GM18526 (cell line): ENCODE data around the gene WNT7A.

ENCODE experiments used
- POLR2A ChIP-seq: IDR thresholded peaks from 3 replicates; pipeline ENCODE4 v1.6.1; 2011; ENCODE audit not compliant: insufficient read length; ENCODE audit errors: extremely low read depth

WNT7A gene

DNA sequence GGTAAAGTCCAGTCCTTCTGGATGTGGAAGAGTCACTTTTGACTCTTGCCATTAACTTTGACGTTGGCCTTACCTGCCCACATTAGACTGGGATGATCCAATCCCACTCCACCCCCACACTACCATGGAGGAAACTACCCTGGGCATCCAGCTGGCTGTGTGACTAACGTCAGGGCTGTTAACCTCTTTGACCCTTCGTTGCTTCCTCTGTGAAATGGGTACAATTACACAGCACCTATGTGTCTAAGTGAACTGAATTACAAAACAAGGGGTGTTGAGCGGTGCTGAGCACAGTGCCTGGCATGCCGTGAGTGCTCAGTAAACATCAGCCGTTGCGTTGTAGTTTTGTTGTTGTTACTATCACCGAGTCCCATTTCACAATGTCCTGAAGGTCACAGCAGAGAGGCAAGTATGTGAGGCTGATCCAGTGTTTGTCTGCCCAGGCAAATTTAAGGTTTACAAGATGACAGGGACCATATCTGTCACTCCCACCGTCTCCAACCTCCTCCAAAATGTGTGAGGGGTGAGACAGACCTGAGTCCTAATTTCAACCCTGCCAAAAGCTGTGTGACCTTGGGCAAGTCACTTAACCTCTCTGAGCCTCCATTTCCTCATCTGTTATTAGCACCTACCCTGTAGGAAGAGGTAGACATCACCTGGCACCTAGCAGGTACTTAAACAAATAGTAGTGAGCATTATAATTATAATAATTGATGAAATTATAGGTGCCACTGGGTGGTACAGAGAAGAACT is 20.9 kb downstream of the WNT7A start:
- TF ChIP-seq POLR2A, result no peak

DNA sequence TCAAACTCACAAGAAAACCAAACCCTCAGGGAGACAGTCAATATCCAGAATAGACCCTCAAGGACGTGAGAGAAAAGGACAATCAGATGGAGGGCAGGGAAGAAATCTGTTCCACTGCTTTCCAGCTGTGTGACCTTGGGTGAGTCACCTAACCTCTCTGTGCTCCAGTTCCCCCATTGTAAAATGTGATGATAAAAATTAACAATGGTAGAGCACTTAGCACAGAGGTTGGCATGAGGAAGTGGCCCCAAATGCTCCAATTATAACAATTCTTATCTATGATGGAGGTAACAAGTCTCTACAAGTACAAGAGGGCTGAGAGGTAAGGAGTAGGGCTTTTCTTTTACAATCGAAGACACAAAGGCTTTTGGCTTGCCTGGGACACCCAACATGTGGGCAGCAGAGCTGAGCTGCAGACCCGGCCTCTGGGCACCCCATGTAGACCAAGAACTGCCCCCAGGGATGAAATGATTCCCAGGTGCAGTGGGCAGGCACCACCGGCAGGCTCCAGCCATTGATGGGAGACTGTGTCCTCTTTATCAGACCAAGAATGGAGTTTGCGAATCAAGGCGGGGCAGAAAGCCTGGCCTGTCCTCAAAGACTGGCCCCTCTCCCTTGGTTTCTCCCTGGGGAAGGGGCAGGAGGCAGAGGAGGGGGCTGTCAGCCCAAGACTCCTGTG is 22.0 kb downstream of the WNT7A start:
- no peak for TF ChIP-seq POLR2A

DNA sequence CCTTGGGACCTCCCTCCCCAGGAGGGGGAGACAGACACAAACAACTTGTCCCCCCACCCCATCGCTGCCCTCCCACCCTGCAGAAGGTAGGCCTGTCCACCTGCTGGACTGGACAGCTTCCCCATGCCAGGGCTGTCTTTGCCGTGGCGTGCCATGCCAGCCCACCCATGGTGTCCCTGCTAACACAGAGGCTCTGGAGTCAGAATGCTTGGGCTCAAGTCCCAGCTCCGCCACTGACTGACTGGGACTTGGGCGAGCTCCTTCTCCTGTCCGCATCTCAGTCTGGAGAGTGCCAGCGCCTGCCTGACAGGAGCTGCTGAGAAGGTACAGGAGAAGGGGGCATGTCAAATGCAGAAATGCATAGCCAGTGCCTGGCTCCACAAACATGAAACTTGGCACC is 23.9 kb downstream of the WNT7A start:
- no peak for TF ChIP-seq POLR2A

DNA sequence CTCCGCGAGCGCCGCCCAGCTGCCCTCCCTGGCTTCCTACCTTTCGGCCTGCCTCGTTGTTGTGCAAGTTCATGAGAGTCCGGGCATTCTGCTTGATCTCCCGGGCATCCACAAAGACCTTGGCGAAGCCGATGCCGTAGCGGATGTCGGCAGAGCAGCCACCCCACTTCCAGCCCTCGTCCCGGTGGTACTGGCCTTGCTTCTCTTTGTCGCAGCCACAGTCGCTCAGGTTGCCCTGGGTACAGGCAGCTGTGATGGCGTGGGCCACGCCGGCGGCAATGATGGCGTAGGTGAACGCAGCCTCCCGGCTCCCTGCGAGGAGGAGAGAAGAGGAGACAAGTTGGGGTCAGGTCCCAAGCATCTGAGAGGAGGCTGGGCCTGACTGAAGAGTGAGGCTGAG is 25.4 kb downstream of the WNT7A start:
- no peak for TF ChIP-seq POLR2A

DNA sequence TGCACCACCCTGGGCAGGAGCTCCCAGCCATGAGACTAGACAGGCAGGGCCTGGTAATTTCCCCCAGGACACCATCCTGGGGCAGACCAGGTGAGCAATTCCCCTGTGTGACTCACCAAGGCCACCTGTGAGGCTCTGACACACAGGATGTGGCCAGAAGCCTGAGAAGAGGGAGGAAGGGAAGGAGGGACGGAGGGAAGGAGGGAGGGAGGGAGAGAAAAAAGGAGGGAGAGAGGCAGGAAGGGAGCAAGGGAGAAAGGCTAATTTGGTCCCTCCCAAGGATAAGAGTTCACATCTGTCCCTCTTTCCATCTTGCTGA is 25.9 kb downstream of the WNT7A start:
- no peak for TF ChIP-seq POLR2A

DNA sequence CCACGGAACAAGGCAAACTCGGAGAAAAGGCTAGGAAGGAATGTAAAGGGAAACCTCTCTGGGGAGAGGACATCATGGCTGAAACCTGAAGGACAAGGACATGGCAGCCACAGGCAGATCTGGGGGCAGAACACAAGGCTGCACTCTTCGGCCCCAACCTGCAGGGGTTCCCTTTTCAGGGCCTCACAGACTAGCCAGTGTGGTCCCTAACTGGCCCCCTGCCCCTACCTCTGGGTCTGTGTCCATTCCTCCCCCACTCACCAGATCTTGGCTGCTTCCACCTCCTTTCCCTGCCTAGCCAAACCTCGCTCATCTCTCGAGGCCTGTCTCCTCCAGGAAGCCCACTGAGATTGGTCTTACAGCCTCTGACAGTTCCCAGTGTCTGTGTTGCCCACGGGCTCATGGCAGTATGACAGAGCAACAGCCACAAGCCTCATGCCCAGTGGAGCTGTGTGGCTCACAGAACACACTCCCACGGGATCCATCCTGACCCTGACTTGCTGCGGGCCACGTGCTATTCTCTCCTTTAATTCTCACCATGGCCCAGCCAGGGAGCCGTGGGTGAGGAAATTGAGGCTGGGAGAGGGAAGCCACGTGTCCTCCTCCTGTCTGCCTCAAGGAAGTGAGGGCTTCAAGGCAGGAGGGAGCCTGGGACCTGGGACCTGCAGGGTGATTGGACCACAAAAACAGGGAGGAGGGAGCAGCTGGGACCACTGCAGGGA is 26.5 kb downstream of the WNT7A start:
- no peak for TF ChIP-seq POLR2A

DNA sequence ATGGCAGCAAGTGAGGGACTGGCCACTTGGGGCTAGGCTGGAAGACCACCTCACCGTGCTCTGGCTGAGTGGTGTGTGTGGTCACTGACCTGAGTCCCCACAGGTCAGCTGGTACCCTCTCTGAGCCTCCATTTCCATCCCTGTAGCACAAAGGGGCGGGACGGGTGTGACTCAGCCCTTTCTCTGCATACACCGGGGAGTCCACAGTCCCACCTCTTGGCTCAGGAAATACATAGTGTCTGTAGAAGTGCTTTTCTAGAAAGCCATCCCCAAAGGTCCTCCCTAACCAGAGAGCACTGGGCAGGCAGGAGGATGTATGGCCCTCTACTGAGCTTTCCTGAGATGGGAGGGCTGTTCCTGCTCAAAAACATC is 27.2 kb downstream of the WNT7A start:
- no peak for TF ChIP-seq POLR2A

DNA sequence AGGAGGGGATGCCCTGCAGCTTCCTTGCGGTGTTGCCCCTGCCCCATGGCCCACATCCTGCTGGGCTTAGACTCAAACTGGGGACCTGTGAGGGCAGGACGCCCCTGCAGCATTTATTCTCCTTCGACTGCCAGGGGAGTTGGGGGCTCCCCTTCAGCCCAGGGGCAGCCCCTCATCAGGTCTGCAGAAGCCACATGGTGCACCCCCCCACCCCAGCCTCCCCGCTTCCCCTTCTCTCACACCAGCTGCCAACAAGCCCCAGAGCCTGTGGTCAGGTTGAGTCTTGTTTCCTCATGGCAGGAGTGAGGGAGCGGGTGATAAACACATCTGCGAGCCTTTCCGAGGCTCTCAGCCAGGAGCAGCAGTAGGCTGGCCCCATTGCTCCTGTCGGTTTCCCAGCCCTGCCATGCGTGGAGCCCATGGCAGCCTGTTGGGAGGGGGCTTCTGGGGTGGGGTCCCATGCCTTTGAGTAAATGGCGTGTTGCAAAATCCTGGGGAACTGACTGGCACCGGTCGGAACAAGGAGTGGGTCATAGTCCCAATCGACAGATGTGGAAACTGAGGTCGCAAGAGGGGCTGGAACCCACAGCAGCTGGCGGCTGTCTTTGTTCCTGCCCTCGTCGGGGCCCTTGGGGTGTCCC is 27.8 kb downstream of the WNT7A start:
- no peak for TF ChIP-seq POLR2A

DNA sequence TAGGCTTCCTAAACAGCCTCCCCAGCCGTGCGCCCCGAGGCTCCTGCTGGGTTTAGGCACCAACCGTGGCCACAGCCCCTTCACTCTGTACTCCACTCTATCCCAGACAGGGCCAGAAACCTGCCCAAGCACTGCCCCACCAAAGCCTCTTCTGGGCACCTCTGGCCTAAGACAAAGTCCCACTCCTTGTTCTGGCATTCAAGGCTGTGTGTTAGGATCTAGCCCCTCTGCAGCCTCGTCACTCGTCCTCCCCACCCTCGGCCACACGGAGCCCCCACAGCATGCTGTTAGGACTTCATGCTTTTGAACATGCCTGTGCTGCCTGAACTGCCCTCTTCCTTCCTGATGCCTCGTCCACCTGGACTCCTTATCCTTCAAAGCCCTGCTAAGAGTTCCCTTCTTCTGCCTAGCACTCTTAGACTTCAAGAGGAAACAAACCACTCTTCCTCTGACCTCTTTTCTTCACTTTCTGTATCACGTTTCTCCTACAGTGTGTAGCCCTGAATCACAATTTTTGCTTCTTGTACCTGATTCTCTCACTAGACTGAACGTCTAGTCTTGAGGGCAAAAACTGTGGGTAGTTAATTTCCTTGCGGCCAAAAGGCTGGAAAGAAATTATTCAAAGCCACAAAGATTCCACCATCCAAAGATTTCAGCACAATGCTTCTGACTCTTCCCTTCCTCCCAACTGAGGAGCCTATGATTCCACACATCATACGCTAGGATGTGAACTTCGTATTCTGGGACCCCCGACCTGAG is 28.6 kb downstream of the WNT7A start:
- no peak for TF ChIP-seq POLR2A

DNA sequence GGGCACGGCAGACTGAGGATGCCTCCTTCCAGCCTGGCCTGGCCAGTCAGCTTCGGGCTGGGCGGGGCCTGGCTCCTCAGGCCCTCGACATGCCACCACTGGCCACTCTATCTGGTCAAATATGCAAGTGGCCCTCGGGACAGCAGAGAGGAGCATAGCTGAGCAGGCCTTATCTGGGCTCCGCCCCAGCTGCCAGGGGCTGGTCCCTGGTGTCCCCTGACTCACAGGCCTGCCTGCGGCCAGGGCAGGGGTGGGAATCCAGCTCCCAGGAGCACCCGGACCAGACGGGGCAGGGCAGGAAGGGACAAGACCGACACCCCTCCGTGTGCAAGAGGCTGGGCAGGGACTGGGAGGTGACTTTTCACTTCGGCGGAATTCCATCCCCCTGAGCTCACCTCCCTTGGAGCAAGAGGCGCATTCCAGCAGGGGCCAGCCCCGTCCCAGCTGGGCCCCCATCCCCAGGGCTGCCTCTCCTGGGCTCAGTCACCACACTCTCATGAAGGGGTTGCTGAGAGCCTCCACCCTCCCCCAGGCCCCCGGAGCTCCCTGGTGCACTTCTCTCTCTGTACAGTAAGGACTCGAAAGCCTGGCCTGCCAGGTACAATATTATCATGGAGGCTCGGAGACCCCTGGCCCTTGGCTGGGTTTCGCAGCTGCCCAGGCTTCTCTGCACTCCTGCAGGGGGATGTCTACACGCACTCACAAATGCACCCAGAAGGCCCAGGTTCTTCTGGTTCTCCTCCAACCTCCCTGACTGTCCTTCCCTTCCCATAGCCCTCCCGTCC is 29.5 kb downstream of the WNT7A start:
- TF ChIP-seq POLR2A, result no peak

DNA sequence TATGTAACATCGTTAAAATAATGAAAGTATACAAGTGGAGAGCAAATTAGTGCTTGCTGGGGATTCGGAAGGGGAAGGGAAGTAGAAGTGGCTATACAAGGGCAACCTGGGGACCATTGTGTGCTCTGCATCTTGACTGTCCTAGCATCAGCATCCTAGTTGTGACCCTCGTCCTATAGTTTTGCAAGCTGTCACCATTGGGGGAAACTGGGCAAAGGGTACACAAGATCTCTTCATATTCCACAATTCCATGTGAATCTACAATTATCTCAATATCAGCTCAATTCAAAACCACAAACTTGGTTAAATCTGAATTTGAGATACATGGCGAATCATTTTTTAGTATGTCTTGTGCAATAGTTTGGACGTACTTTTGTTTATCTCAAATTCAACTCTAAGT is 30.9 kb downstream of the WNT7A start:
- TF ChIP-seq POLR2A, result no peak

DNA sequence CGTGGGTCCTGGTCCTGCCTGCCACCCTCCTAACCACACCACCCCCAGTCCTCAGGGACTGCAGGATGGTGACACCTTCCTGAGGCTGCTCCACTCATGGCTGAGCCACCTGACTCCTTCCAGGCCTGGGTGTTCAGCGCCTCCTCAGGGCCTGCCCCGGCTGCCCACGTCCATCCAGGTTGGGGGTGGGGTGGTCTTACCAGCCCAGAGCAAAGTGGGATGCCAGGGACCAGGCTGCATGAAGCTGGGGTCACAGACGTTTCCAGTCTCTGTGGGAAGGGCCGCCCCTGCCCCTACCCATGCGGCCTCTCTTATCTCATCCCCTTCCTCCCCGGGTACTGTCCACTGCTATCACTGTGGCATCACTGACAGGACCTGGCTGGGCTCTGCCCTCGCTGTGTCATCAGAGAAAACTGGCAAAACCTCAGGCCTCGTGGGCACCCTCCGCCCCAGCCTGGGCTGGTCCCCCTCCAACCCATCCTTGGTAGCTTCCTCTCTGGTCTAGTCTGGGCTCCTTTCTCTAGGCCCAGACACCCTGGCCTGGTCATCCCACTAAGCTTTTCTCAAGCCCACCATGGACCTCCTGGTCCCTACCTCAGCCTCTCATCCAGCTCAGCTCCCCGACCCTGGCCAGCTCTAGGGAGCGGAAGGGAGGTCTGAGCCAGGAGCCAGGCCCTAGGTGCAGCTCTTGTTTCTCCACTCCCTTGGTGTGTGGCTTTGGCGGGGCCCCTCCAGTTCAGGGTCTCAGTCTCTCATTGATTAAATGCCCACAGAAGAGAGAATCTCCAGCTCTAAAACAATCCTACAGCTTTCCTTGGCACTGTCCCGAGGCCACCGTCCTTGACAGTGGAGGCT is 32.9 kb downstream of the WNT7A start:
- TF ChIP-seq POLR2A, result no peak

DNA sequence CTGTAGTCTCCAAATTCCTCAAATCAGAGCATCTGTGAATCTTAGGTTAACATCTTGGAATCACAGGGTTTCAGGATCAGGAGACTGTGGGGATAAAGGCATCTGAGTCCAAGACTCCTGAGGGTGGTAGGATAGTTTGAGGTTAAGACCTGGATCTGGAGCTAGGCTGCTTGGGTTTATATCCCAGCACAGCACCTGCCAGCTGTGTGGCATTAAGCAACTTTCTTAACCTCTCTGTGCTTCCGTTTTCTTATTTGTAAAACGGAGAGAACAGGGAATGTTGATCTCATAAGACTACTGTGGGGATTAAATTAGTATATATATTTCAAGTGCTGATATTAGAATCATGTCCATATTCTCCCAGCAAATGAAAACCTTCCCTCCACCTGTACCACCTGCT is 33.6 kb downstream of the WNT7A start:
- no peak for TF ChIP-seq POLR2A

DNA sequence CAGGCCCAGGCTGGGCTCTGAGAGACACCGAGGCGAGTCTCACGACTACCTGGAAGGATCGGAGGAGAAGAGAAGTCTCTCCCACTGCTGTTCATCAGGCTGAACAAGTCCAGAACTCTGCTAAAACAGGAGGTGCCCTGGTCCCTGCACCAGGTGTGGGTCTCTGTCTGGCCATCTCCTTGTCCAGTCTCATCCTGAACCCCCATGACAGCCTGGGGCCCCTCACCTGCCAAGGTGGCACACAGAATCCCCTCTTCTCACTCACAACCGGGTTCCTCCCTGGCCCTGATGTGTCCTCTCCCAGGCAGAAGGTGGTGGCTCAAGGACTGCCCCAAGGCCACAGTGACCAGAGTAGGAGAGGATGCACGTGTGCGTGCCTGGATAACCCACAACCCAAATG is 34.1 kb downstream of the WNT7A start:
- TF ChIP-seq POLR2A, result no peak
